ENCODE measurements around the gene TMCC3.

Gene TMCC3

DNA sequence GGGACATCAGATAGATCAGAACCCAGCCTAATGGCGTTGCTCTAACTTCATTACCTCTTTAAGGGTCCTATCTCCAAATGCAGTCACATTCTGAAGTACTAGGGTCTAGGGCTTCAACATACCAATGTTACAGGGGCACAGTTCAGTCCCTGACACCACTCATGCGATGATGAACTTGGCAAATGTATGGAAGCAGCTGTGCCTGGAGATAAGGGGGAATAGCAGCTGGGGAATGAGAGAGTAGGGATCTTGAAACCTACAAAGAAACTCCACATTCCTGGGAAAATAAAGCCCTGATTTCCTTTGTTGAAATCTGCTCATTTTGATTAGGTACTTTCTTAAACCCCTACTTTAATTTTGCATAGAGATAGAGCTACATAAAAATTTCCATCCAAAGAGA lies 20.5 kb upstream of the TMCC3 start:
- no peak for DNase-seq

DNA sequence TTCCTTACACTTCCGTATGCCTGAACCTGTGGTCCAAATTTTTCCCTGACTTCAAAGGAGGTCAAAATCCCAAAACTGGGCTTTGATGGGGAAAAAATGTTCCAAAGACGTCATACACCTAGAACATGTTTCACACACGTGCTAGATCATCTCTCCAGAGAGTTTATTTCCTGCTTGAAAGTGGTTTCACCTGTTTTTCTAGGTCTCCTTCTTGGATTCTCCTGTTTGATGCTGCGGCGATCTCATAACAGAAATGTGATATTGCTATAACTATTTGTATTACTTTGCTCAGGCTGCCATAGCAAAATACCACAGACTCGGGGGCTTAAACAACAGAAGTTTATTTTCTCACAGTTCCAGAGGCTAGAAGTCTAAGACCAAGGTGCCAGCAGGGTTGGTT lies 19.7 kb upstream of the TMCC3 start:
- no peak for DNase-seq

- DNase-seq = no peak
Measured at GRCh38 chr12:94667031-94667540, 16.7 kb upstream of the TMCC3 start.

DNA sequence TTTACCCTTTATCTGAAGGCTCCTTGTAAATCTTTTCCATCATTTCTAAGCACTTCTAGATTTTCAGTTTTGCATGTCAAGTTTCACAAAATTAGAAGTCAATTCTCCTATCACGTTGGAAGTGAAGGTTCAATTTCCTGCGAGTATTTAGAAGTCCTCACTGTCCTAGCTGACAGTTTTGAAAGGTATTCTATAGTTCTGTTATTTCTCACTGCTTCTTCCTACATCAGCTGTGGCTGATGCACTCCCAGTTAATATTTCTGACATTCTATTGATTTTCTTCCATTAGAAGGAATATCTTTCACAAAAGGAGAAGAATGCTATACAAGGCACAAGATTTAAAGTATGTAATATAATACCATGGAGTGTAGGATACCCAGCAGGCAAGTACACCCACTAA lies 15.8 kb upstream of the TMCC3 start:
- DNase-seq = no peak

GRCh38 chr12:94663702-94664101 lies 13.3 kb upstream of the TMCC3 start:
- DNase-seq = no peak

DNA sequence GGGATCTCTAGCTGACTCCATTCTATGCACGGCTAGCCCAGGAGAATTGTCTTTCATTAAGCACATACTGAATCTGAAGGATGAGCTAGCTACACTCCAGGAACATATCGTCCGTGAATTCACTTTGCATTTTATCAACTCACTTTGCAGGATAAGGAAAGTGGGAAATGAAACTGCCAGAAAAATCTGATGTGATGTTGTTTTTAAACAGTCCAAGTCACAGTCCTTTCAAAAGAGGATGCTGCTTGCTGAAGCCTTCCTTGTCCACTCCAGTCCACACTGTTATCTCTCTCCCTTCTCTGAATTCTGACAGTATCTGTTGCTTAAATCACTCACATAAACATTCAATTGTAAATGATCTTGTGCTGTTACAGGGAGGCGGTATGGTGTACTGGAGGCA lies 12.7 kb upstream of the TMCC3 start:
- DNase-seq = no peak

DNA sequence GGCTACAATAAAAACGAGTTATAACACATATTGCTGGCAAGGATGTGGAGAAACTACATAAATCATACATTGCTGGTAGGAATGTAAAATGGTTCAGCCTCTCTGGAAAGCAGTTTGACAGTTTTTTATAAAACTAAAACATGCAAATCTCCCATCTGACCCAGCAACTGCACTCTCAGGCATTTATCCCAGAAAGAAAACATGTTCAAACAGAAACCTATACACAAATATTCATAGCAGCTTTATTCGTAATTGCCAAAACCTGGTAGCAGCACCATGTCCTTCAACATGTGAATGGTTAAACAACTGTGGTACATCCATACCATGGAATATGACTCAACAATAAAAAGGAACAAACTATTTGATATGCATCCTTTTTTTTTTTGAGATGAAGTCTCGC lies 10.1 kb upstream of the TMCC3 start:
- no peak for DNase-seq

- DNase-seq = no peak
Measured at GRCh38 chr12:94659346-94659930, 9.1 kb upstream of the TMCC3 start.

DNA sequence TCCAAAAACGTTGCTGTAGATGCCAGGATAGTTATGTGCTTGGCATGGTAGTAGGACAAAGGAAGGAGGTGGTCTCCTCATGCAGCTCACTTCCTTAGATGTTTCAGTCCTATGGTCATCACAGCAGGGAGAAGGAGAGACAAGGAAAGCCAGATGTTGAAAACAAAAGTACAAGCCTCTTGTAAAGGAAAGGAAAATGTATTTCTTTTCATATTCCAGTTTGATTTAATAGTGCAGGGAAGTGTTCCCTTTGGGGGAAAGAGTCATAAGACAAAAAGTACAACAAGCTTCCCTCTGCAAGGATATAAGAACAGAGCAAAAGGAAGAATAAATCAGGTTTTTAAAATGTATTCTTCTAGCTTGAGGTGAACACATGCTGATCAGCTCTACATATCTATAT lies 8.6 kb upstream of the TMCC3 start:
- no peak for DNase-seq

GRCh38 chr12:94656556-94656955 lies 6.2 kb upstream of the TMCC3 start:
- DNase-seq = no peak

DNA sequence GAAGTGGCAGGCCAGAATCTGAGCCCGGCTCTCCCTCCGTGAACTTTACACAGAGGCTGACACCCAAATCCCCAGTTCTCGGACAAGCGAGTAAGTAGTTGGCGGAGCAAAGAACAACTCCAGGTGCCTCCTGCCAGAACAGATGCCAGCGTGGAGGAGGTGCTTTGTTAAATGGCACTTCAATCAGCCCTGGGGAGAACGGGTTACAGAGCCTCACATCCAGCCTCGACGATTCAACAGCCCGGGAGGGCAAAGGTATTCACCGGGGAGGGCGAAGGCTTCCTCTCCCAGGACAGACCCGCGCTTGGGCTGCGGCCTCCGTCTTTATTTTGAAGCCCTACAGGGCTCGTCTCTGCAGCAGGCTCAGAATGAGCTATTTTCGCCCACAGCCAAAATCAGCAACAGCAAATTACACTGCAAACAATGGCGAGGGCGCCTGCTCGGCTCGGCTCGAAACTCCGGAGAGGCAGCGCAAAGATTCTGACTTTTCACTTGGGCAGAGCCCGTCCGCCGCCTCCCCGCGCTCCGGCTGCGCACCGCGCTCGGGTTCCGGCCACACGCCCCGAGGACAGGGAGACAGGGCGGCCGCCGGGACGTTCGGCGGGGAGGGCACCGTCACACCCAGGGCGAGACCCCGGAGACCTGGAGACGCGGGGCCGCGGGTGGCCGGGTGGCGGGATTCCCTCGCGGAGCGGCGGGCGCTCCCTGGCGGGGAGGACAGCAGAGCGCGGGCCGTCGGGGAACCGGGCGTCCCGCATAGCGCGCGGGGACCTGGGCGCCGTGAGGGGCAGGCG lies 811 bp downstream of the TMCC3 start:
- DNase-seq = peak; percentile 28

GRCh38 chr12:94648578-94648977 lies 1.8 kb downstream of the TMCC3 start:
- DNase-seq = no peak

- peak; percentile 26 for DNase-seq
Measured at GRCh38 chr12:94644141-94644979, 6.0 kb downstream of the TMCC3 start.

GRCh38 chr12:94643606-94644005 lies 6.8 kb downstream of the TMCC3 start:
- DNase-seq = no peak

DNA sequence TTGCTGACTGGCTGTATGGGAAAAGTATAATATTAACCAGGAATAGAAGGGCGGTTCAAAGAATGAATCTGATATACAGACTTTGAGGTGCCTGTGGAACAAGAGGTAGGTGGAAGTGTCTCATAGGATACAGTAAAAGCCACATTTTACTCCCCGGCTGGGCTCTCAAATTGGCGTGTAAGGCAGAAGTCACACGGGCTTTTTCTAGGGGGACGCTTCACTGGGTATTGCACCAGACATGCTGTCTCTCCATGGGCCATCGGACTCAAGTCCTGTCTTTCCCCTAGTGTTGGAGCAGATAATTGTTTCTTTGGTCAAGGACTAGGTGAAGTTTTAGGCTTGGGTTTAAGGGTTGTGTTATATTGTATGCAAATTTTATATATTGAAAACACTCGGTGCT lies 9.1 kb downstream of the TMCC3 start:
- DNase-seq = no peak

GRCh38 chr12:94640134-94640928 lies 10.0 kb downstream of the TMCC3 start:
- DNase-seq = peak; percentile 70

DNA sequence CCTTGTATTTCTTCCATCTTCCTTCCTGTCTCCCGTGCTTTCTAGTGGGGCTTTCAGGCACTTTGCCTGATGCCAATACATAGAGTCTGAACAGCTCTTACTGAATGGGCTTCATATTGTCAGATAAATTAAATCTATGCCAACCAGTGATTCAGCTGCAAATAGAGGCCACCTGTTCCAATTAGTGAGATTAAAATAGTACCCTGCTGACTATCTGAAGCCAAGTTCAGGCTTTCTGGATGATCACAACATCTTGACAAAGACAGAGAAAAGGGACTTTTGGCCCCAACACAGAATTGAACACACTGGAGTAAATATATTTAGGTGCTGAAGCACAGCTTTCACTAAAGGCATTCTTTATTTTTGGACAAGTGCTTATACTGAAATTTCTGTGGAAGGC lies 11.8 kb downstream of the TMCC3 start:
- DNase-seq = no peak

DNA sequence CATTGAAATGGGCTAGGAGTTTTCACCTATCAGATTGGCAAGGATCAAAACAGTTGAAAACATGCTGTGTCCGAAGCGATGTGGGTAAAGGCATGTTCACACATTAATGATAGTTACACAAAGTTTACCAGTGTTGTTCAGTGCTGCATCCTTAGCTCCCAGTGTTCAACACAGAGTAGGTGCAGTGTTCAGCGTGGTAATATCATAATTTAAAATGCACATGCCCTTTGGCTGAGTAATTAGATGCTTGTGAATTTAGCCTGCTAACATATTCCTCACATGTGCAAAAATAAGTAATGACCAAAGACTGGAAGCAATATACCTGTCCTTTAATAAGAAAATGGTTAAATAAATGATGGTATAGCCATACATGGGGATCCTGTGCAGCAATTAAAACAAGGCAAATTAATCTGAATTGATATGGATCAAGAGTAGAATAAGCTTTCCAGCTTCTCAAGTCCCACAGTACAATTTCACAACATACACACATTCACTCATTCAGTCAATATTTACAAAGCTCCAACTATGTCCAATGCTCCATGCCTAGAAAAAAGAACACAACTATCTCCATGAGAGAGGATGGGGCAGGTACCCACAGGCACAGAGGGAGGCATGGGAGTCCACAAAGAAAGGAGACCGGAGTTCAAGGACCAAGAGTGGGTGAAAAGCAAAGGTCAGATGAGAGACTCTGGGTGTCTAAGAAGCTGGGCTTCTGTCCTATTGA lies 12.8 kb downstream of the TMCC3 start:
- DNase-seq = no peak

- DNase-seq = no peak
Measured at GRCh38 chr12:94636462-94637085, 13.8 kb downstream of the TMCC3 start.

DNA sequence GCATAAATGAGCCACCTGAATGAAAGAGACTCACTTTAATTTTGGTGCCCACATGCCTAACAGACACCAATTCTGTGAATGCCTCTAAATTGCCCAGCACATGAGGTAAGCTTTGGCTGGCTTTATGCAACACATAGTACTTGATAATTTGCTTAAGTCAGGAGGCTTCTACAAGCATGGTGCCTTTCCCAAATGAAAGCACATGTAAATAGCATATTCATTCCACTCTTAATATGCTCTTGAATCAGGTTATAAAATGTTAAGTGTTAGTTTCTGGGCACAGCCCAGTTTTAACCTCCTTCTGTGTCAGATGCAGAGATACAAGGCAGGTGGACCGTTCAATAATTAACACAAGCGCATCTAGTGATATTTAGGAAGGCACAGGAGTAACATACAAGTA lies 15.6 kb downstream of the TMCC3 start:
- DNase-seq = no peak

GRCh38 chr12:94633401-94633800 lies 17.0 kb downstream of the TMCC3 start:
- no peak for DNase-seq

DNA sequence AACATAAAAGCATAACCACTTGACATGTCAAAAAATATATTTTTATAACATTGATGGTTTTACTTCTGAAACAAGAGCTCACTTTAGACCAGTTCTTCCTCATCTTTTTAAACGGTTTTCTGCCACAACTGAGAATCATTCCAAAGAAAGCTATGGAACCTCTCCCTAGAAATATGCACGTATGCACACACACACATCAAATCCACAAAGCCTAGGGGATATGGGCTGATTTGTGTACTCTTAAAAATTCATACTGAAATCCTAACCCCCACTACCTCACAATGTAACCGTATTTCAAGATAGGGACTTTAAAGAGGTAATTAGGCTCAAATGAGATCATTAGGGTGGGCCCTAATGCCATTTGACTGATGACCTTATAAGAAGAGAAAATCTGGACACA lies 19.3 kb downstream of the TMCC3 start:
- DNase-seq = no peak

Measured in activated CD4-positive, alpha-beta T cell treated with anti-CD3 and anti-CD28 coated beads for 48 hours (primary cell).